Measurements from ENCODE around the gene BABAM2.

DNA sequence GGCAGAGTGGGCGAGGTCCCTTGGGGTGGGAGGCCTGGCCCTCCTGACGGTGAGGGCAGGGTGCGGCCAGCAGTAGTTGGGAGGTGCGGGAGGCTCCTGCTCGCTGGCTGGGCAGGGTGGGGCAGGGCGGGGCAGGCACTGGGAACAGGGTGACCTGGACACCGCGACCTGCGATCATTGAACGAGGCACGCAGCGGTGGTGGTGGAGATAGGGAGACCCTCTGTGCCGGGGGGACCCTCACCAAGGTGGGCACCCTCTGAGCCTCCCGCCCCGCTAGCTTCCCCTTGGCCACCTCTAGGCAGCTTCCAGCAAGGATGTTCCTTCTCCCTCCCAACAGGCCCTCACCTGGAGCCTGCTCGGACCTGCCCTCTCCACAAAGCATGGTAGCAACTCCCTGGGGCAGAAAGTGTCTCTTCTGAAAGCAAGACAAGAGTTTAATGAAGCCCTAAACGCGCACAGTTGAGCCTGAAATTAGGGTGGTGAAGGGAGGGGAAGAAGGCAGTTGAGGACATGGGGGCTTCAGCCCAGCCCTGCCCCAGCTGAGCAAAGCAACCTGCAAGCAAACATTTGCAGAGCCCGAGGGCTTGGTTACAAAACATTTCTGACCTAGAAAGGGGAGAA is 486.8 kb downstream of the BABAM2 start:
- TF ChIP-seq, protein P1, sequence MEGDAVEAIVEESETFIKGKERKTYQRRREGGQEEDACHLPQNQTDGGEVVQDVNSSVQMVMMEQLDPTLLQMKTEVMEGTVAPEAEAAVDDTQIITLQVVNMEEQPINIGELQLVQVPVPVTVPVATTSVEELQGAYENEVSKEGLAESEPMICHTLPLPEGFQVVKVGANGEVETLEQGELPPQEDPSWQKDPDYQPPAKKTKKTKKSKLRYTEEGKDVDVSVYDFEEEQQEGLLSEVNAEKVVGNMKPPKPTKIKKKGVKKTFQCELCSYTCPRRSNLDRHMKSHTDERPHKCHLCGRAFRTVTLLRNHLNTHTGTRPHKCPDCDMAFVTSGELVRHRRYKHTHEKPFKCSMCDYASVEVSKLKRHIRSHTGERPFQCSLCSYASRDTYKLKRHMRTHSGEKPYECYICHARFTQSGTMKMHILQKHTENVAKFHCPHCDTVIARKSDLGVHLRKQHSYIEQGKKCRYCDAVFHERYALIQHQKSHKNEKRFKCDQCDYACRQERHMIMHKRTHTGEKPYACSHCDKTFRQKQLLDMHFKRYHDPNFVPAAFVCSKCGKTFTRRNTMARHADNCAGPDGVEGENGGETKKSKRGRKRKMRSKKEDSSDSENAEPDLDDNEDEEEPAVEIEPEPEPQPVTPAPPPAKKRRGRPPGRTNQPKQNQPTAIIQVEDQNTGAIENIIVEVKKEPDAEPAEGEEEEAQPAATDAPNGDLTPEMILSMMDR (conservative IDR thresholded peaks at IDR 0.05; ENCODE audit: low read depth, low read length): no peak
- TF ChIP-seq EZH2 (IDR thresholded peaks at IDR 0.05; ENCODE audit: low read length, unreplicated experiment): no peak
- no peak for TF ChIP-seq EZH2phosphoT487 (IDR thresholded peaks at IDR 0.05; ENCODE audit: borderline replicate concordance, low read length)

Data from PC-3 (cell line).